22Rv1 (cell line): ENCODE results near the gene TP73.
A peak's percentile ranks its signal among the peaks of the same experiment; 100 is the strongest.

Source experiments
- H3K27ac ChIP-seq: fragments of 450-650 bp; 2 replicates; pipeline ENCODE4 v1.5.1; 2017
- CTCF ChIP-seq: fragments of 450-650 bp; IDR thresholded peaks from 2 replicates; pipeline ENCODE4 v1.5.1; 2017; ENCODE audit warnings: mild to moderate bottlenecking
- ZFX ChIP-seq: fragments of 450-650 bp; IDR thresholded peaks from 2 replicates; pipeline ENCODE4 v1.6.1; 2017; ENCODE audit warnings: antibody characterized with exemption, borderline replicate concordance

Gene TP73

DNA sequence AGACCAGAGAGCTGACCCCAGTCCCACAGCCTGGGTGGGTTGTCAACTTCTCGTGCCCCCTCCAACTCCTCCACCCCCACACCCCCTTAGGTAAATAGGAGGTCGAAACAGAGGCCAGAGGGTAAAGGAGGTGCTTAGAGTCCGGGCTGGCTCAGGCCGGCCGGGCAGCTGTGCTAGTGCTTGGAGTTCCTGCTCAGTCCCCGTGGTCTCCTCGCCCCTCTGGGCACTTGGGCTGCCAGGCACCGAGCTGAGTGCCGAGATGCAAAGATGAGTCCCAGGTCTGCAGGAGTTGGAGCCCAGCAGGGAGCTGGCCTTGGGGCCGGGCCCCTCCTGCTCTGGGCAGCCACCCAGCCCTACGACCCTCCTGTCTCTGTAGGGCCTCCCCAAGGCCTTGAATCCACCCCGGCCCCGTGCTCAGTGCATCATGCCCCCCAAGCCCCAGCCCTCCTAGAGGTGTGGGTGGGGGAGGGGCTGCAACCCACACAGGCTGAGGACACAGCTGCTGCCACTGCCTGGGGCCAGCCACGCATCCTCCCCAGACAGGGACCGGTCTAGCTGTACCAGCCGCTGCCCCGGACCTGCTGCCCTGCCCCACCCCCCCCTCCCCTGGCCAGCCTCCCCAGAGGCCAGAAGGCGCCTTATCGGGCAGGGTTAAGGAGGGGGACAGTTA, 122.1 kb downstream of the TP73 start:
- no peak overlapping the region for H3K27ac ChIP-seq
- TF ChIP-seq CTCF (no peak), ZFX (no peak)

DNA sequence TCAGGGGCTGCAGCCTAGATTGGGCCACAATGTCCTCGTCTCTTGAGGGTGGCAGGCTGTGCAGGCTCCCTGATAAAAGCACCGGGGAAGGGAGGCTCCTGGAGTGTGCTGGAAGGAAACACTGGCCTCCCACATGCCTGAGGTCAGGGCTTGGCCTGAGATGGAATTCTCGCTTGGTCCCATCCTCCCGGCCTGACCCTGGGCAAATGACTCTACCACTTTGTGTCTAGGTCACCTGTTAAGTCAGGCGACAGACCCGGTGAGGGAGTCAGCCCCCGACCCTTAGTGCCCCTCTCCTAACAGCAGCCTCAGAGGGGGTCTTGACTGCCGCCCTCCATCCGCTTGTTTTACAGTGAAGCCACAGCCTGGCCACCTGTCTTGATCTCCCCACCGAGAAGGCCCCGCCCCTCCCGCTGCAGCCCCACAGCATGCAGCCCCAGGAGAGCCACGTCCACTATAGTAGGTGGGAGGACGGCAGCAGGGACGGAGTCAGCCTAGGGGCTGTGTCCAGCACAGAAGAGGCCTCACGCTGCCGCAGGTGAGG, 122.7 kb downstream of the TP73 start:
- H3K27ac ChIP-seq = no peak overlapping the region
- TF ChIP-seq CTCF (no peak), ZFX (no peak)

GRCh38 chr1:3775490-3776230, 123.3 kb downstream of the TP73 start:
- TF ChIP-seq ZFX (no peak), CTCF (peak; percentile 79)
- H3K27ac ChIP-seq = no peak overlapping the region

DNA sequence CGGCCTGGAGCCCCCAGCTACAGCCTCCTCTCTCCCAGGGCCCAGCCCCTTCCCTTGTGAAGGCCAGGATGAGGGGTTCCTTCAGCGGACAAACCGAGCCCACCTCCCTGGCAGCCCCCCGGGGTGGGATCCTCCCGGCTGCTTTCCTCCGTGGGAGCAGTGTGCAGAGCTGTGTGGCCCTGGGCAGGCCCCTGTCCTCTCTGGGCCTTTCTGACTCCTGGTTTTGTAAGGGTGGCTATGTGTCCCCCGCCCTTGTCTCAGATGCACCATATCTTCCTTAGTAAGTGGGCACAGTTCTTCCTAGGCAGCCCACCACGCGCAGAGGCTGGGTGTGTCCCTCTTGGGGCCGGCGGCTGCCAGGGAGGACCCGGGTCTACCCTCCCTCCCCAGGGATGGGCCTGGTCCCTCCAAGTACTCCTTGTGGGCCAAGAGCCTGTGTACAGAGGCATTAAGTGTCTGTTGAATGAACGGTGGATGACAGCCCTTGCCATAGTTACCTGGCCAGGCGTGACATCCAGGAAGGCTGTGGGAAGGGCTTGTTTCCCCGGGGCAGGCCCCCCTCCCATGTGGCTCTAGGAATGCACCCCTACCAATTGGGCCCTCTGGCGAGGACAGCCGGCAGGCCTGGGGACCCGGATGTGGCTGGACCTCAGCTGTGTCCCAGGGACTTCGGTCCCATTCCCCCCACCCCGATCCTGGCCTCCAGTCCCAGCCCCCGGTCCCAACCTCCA, 124.1 kb downstream of the TP73 start:
- TF ChIP-seq CTCF = peak; percentile 31
- TF ChIP-seq ZFX = no peak
- no peak overlapping the region for H3K27ac ChIP-seq

DNA sequence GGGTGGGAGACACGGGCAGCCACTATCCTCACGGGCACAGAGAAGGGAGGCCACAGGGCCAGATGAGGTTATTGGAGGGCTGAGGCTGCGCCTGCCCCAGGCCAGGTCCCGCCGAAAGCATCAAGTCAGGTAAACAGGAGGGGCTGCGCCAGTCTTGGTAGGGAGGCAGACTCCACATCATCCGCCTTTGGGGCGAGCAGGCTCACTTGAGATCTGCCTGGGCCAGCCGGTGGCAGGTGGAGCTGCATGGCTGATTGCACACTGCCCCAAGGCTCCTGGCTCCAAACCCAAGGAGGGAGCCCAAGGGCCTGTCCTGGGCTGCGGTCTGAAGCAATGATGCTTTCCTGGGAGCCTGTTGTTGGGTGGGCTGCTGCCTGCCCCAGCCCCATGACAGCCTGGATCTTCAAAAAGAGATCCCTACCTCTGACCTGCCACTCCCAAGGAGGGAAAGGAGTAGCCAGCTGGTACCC, 124.8 kb downstream of the TP73 start:
- no peak overlapping the region for H3K27ac ChIP-seq

More for the DNA sequence above, 124.8 kb downstream of the TP73 start:
- TF ChIP-seq CTCF = no peak
- no peak for TF ChIP-seq ZFX
